ENCODE data around the gene GNG2. TPM values are rescaled to one million over a fixed set of nuclear protein-coding genes. Genes with fewer than 3 reads are reported as not detected.

Gene GNG2
- total RNA-seq, 1 donor from 2014 or later, result 0.20 TPM

Other genes with a start within 250 kb of the GNG2 start
- 192 and 200 TPM in 2 replicates for gene FRMD6, start 208.7 kb upstream of the GNG2 start, total RNA-seq
- gene RTRAF, start 128.9 kb downstream of the GNG2 start, total RNA-seq, result 240 and 310 TPM in 2 replicates
- gene NID2, start 208.4 kb downstream of the GNG2 start, total RNA-seq, result 27.9 and 65.0 TPM in 2 replicates

Data from pulmonary artery endothelial cell (primary cell).